Measurements from ENCODE around the gene TBX4.
"Not testable (repeated sequence)": the region's sequence is repeated elsewhere in the genome, so short reads cannot be mapped to it uniquely, and the experiment has no call there.

Gene TBX4

GRCh38 chr17:61418449-61418848, 33.8 kb upstream of the TBX4 start:
- TF ChIP-seq POLR2A (IDR thresholded peaks at IDR 0.05; ENCODE audit: low read depth, low read length) = no peak
- FAIRE-seq = no peak
- DNase-seq (ENCODE audit: insufficient read length, low spot score) = no peak

- FAIRE-seq (no peak), DNase-seq (ENCODE audit: insufficient read length, low spot score) (no peak)
- TF ChIP-seq POLR2A (IDR thresholded peaks at IDR 0.05; ENCODE audit: low read depth, low read length) = no peak
These were observed 32.7 kb upstream of the TBX4 start for GRCh38 chr17:61419496-61420046.

GRCh38 chr17:61420052-61420451, 32.2 kb upstream of the TBX4 start:
- no peak for FAIRE-seq
- DNase-seq (ENCODE audit: insufficient read length, low spot score) = no peak
- TF ChIP-seq POLR2A (IDR thresholded peaks at IDR 0.05; ENCODE audit: low read depth, low read length) = no peak

- FAIRE-seq = no peak
- no peak for DNase-seq (ENCODE audit: insufficient read length, low spot score)
- no peak for TF ChIP-seq POLR2A (IDR thresholded peaks at IDR 0.05; ENCODE audit: low read depth, low read length)
These were observed 31.4 kb upstream of the TBX4 start for GRCh38 chr17:61420745-61421398.

GRCh38 chr17:61421460-61421859, 30.8 kb upstream of the TBX4 start:
- TF ChIP-seq POLR2A (IDR thresholded peaks at IDR 0.05; ENCODE audit: low read depth, low read length) = no peak
- no peak for DNase-seq (ENCODE audit: insufficient read length, low spot score)
- FAIRE-seq = no peak

GRCh38 chr17:61422116-61422799, 30.0 kb upstream of the TBX4 start:
- TF ChIP-seq POLR2A (IDR thresholded peaks at IDR 0.05; ENCODE audit: low read depth, low read length) = no peak
- no peak for DNase-seq (ENCODE audit: insufficient read length, low spot score)
- no peak for FAIRE-seq

GRCh38 chr17:61422869-61423268, 29.4 kb upstream of the TBX4 start:
- FAIRE-seq = no peak
- no peak for DNase-seq (ENCODE audit: insufficient read length, low spot score)
- TF ChIP-seq POLR2A (IDR thresholded peaks at IDR 0.05; ENCODE audit: low read depth, low read length) = no peak

GRCh38 chr17:61423967-61424649, 28.1 kb upstream of the TBX4 start:
- no peak for TF ChIP-seq POLR2A (IDR thresholded peaks at IDR 0.05; ENCODE audit: low read depth, low read length)
- FAIRE-seq = no peak
- no peak for DNase-seq (ENCODE audit: insufficient read length, low spot score)

GRCh38 chr17:61425682-61426481, 26.3 kb upstream of the TBX4 start:
- DNase-seq (ENCODE audit: insufficient read length, low spot score) = no peak
- FAIRE-seq = peak; percentile 20

GRCh38 chr17:61426482-61427304, 25.5 kb upstream of the TBX4 start:
- DNase-seq (ENCODE audit: insufficient read length, low spot score) (no peak), FAIRE-seq (peak; percentile 76)
- no peak for TF ChIP-seq POLR2A (IDR thresholded peaks at IDR 0.05; ENCODE audit: low read depth, low read length)

More at GRCh38 chr17:61425682-61426481, 26.3 kb upstream of the TBX4 start:
- no peak for TF ChIP-seq POLR2A (IDR thresholded peaks at IDR 0.05; ENCODE audit: low read depth, low read length)

GRCh38 chr17:61427567-61427966, 24.7 kb upstream of the TBX4 start:
- FAIRE-seq (no peak), DNase-seq (ENCODE audit: insufficient read length, low spot score) (no peak)
- TF ChIP-seq POLR2A (IDR thresholded peaks at IDR 0.05; ENCODE audit: low read depth, low read length) = no peak

- FAIRE-seq (no peak), DNase-seq (ENCODE audit: insufficient read length, low spot score) (no peak)
- no peak for TF ChIP-seq POLR2A (IDR thresholded peaks at IDR 0.05; ENCODE audit: low read depth, low read length)
These were observed 22.9 kb upstream of the TBX4 start for GRCh38 chr17:61429274-61429673.

GRCh38 chr17:61429831-61430230, 22.4 kb upstream of the TBX4 start:
- FAIRE-seq; DNase-seq (ENCODE audit: insufficient read length, low spot score): not testable (repeated sequence)
